Sciatic nerve (tissue), 2 donors: ENCODE results near the gene ALDOC. TPM values are rescaled to one million over a fixed set of nuclear protein-coding genes. Genes with fewer than 3 reads are reported as not detected.
A peak's percentile ranks its signal among the peaks of the same experiment; 100 is the strongest.

Experiments used
- ATAC-seq: fragments of 200-7000 bp; cut with Tn5 transposase; one replicate; pipeline ENCODE4 v1.9.1; 2020; ENCODE audit warnings: mild to moderate bottlenecking, moderate library complexity
- DNase-seq: peaks from one replicate; pipeline ENCODE4 v3.0.0-alpha.2; 2020; ENCODE audit warnings: low spot score
- intact Hi-C: fragments of 100-400 bp; cut with DNase I; formaldehyde crosslinking; loops from one replicate; pipeline ENCODE4 v1.14.2; 2022
- total RNA-seq: library from RNA; stranded (reverse); fragmentation: NEBNext Ultra II Directional; extraction: Animal tissue kit (Norgen Biotek cat#: 25700); gene quantifications from one replicate; pipeline ENCODE4 v1.2.1, GENCODE V29; 2021
- donor health status: DM: no; HTN: no; CAD: no.
- donor health status: DM: no; HTN: no; CAD: no.

The ALDOC gene
- total RNA-seq, 1 donor from 2014 or later, result 99.7 TPM

DNA sequence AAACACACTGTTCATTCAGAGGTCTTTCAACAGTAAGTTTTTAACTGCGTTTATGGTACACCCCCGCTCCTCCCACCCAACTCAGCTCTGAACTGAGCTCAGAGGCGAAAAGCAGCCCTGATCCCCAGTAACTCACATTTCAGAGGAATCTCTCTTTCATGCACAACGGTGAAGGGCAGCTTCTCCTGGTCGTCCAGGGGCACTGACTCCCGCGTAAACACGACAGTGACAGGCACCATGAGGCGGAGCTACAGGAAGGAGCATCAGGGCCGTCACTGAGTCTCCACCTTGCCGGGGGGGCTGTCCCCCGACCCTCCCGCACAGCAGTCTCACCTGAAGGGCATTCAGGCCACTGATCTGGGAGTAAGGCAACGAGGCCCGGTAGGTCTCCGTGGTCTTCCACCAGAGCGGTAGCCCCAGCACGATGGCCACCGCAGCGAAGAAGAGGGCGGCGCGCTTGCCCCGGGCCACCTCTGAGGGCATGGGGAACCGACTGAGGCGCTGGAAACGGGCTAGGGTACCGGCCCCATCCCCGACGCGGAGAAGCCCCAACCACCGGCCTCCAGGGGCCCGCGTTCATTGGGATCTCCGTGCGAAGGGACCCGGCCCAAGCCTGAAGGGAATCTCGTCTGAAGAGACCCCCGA, 5.9 kb downstream of the ALDOC start:
- ATAC-seq (peak; percentile 41), DNase-seq (no peak)
- intact Hi-C loops, result no loop called here

- intact Hi-C loops, result no loop called here
- DNase-seq, result no peak
- ATAC-seq, result no peak
Measured at GRCh38 chr17:28569446-28569845, 7.2 kb downstream of the ALDOC start.

DNA sequence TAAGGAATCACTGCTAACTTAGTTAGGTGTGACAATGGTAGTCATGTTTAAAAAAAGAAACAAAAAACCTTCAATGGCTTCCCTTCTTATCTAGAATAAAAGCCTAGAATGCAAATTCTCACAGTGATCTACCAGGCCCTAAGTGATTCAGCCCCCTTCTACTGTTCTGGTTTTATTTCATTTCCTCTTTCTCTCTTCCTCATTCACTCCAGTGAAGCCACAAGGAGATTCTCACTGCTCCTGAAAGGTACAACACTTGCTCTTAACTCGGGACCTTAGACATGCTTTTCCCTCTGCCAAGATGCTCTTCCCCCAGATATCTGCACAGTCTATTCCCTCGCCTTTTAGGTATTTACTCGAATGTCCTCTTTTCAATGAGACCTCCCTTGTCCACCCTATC, 9.1 kb downstream of the ALDOC start:
- ATAC-seq (no peak), DNase-seq (no peak)
- intact Hi-C loops, result no loop called here

GRCh38 chr17:28563475-28563874, 13.2 kb downstream of the ALDOC start:
- ATAC-seq (no peak), DNase-seq (no peak)
- intact Hi-C loops, result no loop called here

GRCh38 chr17:28555022-28555421, 21.7 kb downstream of the ALDOC start:
- ATAC-seq, result no peak
- intact Hi-C loops, result no loop called here

GRCh38 chr17:28554565-28554964, 22.1 kb downstream of the ALDOC start:
- DNase-seq, result no peak
- no peak for ATAC-seq
- intact Hi-C loops, result no loop called here

More at GRCh38 chr17:28555022-28555421, 21.7 kb downstream of the ALDOC start:
- DNase-seq, result no peak

- intact Hi-C loops, result no loop called here
- ATAC-seq (no peak), DNase-seq (no peak)
Measured at GRCh38 chr17:28553000-28553505, 23.6 kb downstream of the ALDOC start.

DNA sequence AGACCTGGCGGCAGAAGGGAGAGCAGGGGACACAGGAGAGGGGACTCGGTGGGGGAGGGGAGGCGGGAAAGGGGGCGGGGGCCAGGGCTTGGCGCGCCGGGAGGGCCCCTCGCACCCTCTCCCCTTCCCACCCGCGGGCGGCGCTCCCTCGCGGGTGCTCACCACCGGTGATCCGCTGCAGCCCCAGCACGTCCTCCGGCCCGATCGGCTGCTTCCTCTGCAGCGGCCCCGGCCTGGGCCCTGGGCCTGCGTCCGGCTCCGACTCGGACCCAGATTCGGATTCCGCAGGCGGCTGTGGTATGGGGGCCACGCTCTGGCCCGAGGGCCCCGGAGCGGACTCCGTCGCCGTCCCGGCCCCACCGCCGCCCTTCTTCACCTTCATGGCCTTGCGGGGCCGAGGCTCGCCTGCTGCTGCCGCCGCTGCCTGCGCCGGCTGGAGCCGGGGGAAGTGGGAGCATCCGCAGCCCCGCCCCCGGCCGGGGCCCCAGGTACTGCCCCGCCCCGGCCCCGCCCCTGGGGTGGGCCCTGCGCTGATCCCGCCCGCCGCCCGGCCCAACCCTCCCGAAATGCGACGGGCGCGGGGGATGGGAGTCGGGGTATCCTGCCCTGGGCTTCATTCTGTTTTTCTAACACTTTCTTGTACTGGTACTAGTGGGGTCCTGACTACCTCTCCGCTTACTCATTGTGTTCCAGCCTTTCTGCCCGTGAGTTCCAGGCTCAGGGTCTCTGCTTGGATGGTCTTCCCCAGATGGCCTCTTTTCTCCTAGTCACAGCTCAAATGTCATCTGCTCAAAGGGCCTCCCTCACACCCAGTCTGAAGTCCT, 24.3 kb downstream of the ALDOC start, which contains the start of gene UNC119:
Gene UNC119 (minus strand): TSS at position 449 of the 824 bp plus-strand sequence. CDS start 67 bp downstream, at position 382.
- peak; percentile 87 for DNase-seq
- peak; percentile 94 for ATAC-seq
- intact Hi-C loops, result no loop called here

DNA sequence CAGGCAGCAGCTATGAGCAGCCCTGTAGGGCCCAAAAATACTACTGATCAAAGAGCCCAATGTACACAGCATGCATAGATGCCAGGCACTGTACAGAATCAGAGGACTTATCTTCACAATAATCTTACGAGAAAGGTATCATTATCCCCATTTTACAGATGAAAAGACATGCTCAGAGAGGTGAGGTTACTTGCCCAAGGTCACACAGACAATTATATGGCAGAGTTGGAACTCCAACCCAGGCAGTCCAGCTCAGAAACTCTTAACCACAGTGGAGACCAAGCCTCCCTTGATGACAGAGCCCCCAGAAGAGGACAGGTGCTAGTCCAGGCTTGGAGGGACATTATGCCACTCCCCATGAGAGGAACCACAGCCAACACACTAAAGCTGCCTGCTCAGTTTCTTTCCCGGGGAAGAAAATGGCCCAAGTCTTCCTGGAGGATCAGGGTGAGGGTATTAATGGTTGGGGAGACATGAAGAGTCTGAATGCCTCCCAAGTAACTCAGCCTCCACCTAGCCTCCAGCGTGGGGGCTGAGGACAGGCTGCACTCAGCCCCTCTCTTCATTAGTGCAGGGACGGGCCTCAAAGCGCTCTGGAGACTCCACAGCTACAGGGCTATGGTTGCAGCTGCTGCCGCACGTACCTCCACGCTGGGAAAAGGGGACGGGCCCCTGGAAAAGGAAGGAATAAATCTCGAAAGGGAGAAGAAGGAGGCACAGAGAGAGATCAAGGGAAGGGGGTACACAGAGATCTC, 25.1 kb downstream of the ALDOC start:
- intact Hi-C loops, result no loop called here
- no peak for DNase-seq
- no peak for ATAC-seq

- intact Hi-C loops, result no loop called here
- no peak for ATAC-seq
- no peak for DNase-seq
Measured at GRCh38 chr17:28550858-28551257, 25.8 kb downstream of the ALDOC start.

DNA sequence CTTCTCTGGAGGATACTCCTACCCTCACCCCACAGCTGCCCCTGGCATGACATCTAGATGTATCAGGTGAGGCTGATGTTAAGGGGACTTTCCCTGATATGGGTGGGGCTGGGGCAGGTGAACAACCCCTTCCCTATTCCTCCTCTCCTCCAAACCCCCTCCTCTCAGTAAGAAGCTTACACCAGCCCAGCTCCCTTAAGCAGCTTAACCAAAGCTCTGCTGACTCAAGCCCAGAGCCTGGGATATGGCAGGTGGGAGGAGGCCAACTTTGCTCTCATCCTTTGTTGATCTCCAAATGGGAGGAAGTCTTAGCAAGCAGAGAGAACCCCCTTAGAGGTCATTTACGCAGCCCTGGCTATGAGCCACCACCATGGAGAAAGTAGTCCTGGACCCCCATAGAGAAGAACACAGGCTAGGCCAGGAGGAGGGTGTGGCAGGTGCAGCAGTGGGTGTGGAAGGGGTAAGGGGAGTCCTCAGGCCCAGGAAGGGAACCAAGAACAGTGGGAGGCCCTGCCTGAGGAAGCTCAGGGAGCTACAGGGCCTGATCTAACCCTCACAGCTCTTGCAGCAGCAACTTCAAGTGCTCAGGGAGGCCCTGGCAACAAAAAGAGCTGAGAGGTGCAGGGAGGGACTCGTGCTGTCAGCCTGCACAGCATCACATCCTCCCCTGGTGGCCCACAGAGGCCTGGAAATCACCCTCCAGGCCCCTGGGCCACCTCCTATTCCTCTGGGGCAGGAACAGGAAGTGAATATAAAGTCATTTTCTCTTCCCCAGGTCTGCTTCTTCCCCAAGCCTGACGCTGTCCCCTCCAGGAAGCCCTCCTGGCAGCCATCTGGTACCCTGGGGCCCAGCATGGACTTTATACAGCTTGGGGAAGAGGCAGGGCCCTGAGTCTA, 27.2 kb downstream of the ALDOC start:
- ATAC-seq, result no peak
- no peak for DNase-seq
- intact Hi-C loops, result no loop called here

- intact Hi-C loops, result no loop called here
- ATAC-seq (no peak), DNase-seq (no peak)
Measured at GRCh38 chr17:28548417-28549130, 28.1 kb downstream of the ALDOC start.

DNA sequence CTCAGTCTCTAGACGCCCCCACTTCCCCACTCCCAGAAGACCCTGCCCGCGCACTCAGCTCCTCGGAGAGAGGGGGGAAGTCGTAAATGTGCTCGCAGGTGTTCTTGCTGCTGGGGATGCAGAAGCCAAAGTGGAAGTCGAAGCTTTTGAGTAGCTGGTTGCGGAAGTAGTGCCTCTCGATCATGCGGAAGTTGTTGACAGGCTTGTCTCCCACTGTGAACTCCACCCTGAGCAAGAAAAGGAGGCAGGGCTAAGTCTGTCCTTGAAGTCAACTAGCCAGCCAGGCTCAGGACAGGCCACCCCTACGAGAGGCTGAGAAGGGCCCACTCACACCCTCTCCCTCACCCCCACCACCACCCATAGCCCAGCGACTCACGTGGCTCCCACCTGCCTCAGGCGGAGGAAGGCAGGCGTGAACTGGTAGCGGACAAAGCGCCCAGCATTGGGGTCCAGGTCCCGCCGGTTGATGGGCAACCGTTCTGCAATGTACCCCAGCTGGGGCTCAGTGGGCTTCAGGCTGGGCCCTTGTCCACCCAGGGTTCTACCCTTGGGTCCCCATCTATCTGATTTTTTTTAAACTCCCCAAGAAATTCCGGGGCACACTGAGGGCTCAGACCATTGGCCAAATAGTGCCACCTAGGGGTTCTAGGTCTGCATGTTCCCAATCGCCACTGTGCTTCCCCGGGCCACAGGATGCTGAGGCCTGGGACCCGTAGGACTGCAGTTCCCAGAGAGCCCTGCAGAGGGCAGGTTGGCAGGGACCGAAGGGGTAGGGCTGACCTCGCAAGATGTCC, 28.9 kb downstream of the ALDOC start:
- intact Hi-C loops, result no loop called here
- ATAC-seq (peak; percentile 64), DNase-seq (peak; percentile 84)

GRCh38 chr17:28547096-28547622, 29.5 kb downstream of the ALDOC start:
- DNase-seq (peak; percentile 41), ATAC-seq (no peak)
- intact Hi-C loops, result no loop called here

DNA sequence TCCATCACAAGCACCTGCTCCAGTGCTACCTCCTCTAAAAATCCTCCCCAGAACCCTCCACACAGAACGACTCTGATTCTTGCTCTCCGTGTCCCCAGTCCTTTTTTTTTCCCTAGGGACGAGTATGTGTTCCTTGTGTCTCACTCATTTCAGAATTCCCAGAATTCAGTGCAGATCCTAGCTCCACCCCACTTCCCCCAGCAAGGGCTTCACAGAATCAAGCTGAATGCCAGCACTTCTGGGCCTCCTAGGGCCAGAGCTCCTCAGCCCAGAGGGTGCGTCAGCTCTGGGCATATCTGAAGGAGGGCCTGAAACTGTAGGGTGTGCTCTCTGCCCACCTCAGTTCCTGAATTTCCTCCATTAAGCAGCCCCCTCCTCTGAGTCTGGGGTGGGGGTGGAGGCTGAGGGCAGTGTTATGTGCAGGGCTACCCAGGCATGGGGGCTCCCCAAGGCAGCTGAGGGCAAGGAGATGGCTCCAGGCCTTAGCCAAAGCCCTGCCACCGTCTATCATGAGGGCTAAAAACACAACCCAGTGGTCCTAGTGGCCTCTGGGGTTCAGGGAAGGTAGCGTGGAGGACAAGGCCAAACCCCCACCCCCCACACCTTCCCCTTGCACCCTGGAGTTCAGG, 30.8 kb downstream of the ALDOC start:
- intact Hi-C loops, result no loop called here
- no peak for ATAC-seq
- no peak for DNase-seq

GRCh38 chr17:28545141-28545503, 31.6 kb downstream of the ALDOC start:
- DNase-seq (no peak), ATAC-seq (no peak)
- intact Hi-C loops, result no loop called here
